OCI-LY3 (cell line): ENCODE data around the gene EAF1.

Source experiments
- H2AFZ ChIP-seq: fragments of 200-600, 300-600 bp; shearing (Covaris generic); 2 replicates; pipeline ENCODE4 v1.6.0; 2014; ENCODE audit warnings: antibody characterized with exemption, low read depth, low read length
- H3K27ac ChIP-seq: fragments of 200-600, 300-600 bp; sonication (generic); 2 replicates; pipeline ENCODE4 v1.5.1; 2014; ENCODE audit warnings: mild to moderate bottlenecking, low read length, moderate library complexity, mixed read lengths
- H3K27me3 ChIP-seq: fragments of 200-600, 300-600 bp; sonication (generic); 2 replicates; pipeline ENCODE4 v1.6.1; 2014; ENCODE audit warnings: low read depth, low read length, mixed read lengths
- H3K36me3 ChIP-seq: fragments of 200-600, 300-600 bp; sonication (generic); replicated peaks from 2 replicates; pipeline ENCODE3; 2014; ENCODE audit warnings: low read depth, low read length, mixed read lengths
- H3K4me1 ChIP-seq: fragments of 300-600, 200-600 bp; sonication (generic); 2 replicates; pipeline ENCODE4 v1.6.1; 2014; ENCODE audit warnings: low read length, mixed read lengths
- H3K4me2 ChIP-seq: fragments of 200-600, 300-600 bp; sonication (generic); 2 replicates; pipeline ENCODE4 v1.6.1; 2014; ENCODE audit warnings: low read length, mixed read lengths
- H3K4me3 ChIP-seq: fragments of 300-600, 200-600 bp; sonication (generic); 2 replicates; pipeline ENCODE4 v1.5.1; 2014; ENCODE audit warnings: antibody characterized with exemption, mild to moderate bottlenecking, low read length, moderate library complexity
- H3K79me2 ChIP-seq: fragments of 300-600, 200-600 bp; shearing (Covaris generic); 2 replicates; pipeline ENCODE4 v1.6.1; 2014; ENCODE audit warnings: mild to moderate bottlenecking, low read length, mixed read lengths
- H3K9ac ChIP-seq: fragments of 300-600, 200-600 bp; shearing (Covaris generic); 2 replicates; pipeline ENCODE4 v1.6.0; 2014; ENCODE audit warnings: mild to moderate bottlenecking, low read length, moderate library complexity
- H3K9me3 ChIP-seq: fragments of 200-600, 300-600 bp; shearing (Covaris generic); 2 replicates; pipeline ENCODE4 v1.6.1; 2014; ENCODE audit warnings: low read length, mixed read lengths; ENCODE audit not compliant: insufficient read depth
- H4K20me1 ChIP-seq: fragments of 200-600, 300-600 bp; sonication (generic); 2 replicates; pipeline ENCODE4 v1.6.1; 2016; ENCODE audit warnings: low read length, mixed read lengths; ENCODE audit not compliant: insufficient read depth
- CTCF ChIP-seq: fragments of 200-600, 300-600 bp; sonication (generic); IDR thresholded peaks from 2 replicates; pipeline ENCODE4 v1.5.1; 2014; ENCODE audit warnings: antibody characterized with exemption, low read length, low read depth
- EZH2phosphoT487 ChIP-seq: fragments of 200-600 bp; shearing (Covaris generic); IDR thresholded peaks from 2 replicates; pipeline ENCODE4 v1.6.1; 2018; ENCODE audit warnings: antibody characterized with exemption, mixed run types, low read depth

The EAF1 gene

DNA sequence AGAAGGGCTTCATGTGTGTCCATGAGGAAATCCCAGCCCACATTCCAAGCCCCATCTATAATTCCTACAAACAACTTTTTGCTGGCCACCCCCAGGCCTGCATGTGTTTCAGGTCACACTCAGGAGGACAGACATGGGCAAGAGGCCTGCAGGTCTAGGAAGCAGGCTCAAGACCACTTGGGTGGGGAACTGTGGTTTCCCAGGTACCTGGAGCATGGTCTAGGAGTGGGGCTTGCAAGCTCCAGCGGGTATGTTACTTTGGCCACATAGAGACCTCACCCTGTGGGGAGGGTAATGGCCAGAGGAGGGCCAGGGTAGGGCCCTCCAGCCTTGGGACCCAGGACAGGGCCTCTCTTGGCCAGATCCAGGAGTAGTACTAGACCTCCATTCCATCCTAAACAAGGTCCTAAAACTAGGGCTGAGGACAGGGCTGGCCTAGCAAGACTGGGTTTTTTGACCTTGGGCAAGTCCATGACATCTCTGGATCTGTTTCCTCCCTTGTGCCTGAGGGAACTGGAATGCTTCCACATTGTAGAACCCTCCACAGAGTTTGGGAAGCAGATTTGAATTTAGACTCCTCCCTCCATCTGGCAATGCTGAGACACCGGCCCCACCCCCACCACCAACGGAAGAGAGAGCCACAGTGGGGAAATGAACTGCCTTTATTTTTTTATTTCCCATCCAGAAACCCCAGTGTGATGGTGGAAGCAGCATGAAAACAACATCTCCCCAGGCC lies 22.3 kb downstream of the EAF1 start:
- Histone ChIP-seq H2AFZ (no peak overlapping the region), H3K9me3 (no peaks in the 10 kb centered on the region), H3K4me2 (no peak overlapping the region), H3K79me2 (no peaks in the 10 kb centered on the region), H3K9ac (no peak overlapping the region), H3K4me3 (no peak overlapping the region), H3K27me3 (no peaks in the 10 kb centered on the region), H3K36me3 (no peaks in the 10 kb centered on the region), H3K4me1 (no peaks in the 10 kb centered on the region), H4K20me1 (no peaks in the 10 kb centered on the region), H3K27ac (no peak overlapping the region)
- no peak for TF ChIP-seq EZH2phosphoT487
- no peak for TF ChIP-seq CTCF

- H3K79me2 ChIP-seq = no peaks in the 10 kb centered on the region
- H3K27me3 ChIP-seq = no peaks in the 10 kb centered on the region
- H3K4me2 ChIP-seq = no peak overlapping the region
- no peaks in the 10 kb centered on the region for H4K20me1 ChIP-seq
- no peak overlapping the region for H3K27ac ChIP-seq
- H3K9me3 ChIP-seq = no peaks in the 10 kb centered on the region
- H3K36me3 ChIP-seq = no peaks in the 10 kb centered on the region
- TF ChIP-seq EZH2phosphoT487 = no peak
- TF ChIP-seq CTCF = no peak
- no peak overlapping the region for H3K4me3 ChIP-seq
- no peak overlapping the region for H2AFZ ChIP-seq
- H3K9ac ChIP-seq = no peak overlapping the region
- no peaks in the 10 kb centered on the region for H3K4me1 ChIP-seq
Observed at GRCh38 chr3:15450438-15451215, 23.2 kb downstream of the EAF1 start.

GRCh38 chr3:15451216-15452113 lies 24.1 kb downstream of the EAF1 start:
- H4K20me1 ChIP-seq = no peaks in the 10 kb centered on the region
- H3K9me3 ChIP-seq = no peaks in the 10 kb centered on the region
- H3K4me1 ChIP-seq = no peaks in the 10 kb centered on the region
- no peak overlapping the region for H2AFZ ChIP-seq
- H3K4me2 ChIP-seq = no peak overlapping the region
- no peak overlapping the region for H3K9ac ChIP-seq
- H3K36me3 ChIP-seq = no peaks in the 10 kb centered on the region
- no peaks in the 10 kb centered on the region for H3K27me3 ChIP-seq
- no peak overlapping the region for H3K4me3 ChIP-seq
- no peaks in the 10 kb centered on the region for H3K79me2 ChIP-seq
- H3K27ac ChIP-seq = no peak overlapping the region
- TF ChIP-seq EZH2phosphoT487 (no peak), CTCF (no peak)
